K562 (cell line): ENCODE measurements around the gene LIPF. TPM values are rescaled to one million over a fixed set of nuclear protein-coding genes. Genes with fewer than 3 reads are reported as not detected.

ENCODE experiments used
- FOXJ2 ChIP-seq: fragments of 200-800 bp; sonication (Bioruptor generic); IDR thresholded peaks from 2 replicates; pipeline ENCODE4 v1.6.1; 2016; ENCODE audit warnings: missing genetic modification characterization, missing compliant biosample characterization
- NFE2 ChIP-seq: IDR thresholded peaks from 2 replicates; pipeline ENCODE4 v1.6.1; 2014; ENCODE audit warnings: antibody characterized with exemption, low read depth
- SMARCE1 ChIP-seq: fragments of 450-650 bp; IDR thresholded peaks from 2 replicates; pipeline ENCODE4 v1.7.1; 2016; ENCODE audit warnings: mild to moderate bottlenecking
- TAF15 ChIP-seq: fragments of 200-400 bp; formaldehyde crosslinking; IDR thresholded peaks from 2 replicates; pipeline ENCODE4 v1.6.1; 2017; ENCODE audit warnings: mild to moderate bottlenecking, low read depth, low read length, moderate library complexity
- YBX1 ChIP-seq: fragments of 450-650 bp; IDR thresholded peaks from 2 replicates; pipeline ENCODE4 v1.7.1; 2016; ENCODE audit warnings: mild to moderate bottlenecking
- ZBTB12 ChIP-seq: fragments of 250-450 bp; sonication (Bioruptor Pico); IDR thresholded peaks from 2 replicates; pipeline ENCODE4 v1.4.0; 2020
- ZNF212 ChIP-seq: fragments of 450-650 bp; formaldehyde crosslinking; IDR thresholded peaks from 2 replicates; pipeline ENCODE4 v1.4.0; 2020; ENCODE audit warnings: mild to moderate bottlenecking
- polyA plus RNA-seq, 8 experiments: library from polyadenylated mRNA; depleted of rRNA in 4 of 8; stranded (reverse) in 5 of 8; unstranded in 3 of 8; fragments of >200 nt; fragmentation: Nextera tagmentation in 2 of 8; fragmentation: Illumina TruSeq in 1 of 8; extraction: Ambion mirVana in 2 of 8; extraction: Trizol in 1 of 8; gene quantifications; 2 replicates each; pipeline versions ENCODE4 v1.2.1 to v1.2.3, GENCODE V29; 2011 to 2014; ENCODE audit warnings: inconsistent platforms in 1 of 8, missing spikeins in 1 of 8
- total RNA-seq, 7 experiments: library from RNA; depleted of rRNA in 6 of 7; stranded (reverse); fragments of >200 nt in 6 of 7; fragmentation: Illumina TruSeq in 2 of 7; extraction: Trizol in 2 of 7; gene quantifications; 2 replicates each; pipeline versions ENCODE4 v1.2.1 to v1.2.3, GENCODE V29; 2011 to 2021; ENCODE audit warnings: low replicate concordance in 1 of 7
- TF ChIP-seq, protein P1 (sequence below), 2 experiments: fragments of 450-650 bp; IDR thresholded peaks; 2 replicates each; pipeline ENCODE4 v1.6.1; 2016; ENCODE audit warnings: mild to moderate bottlenecking in 2 of 2, borderline replicate concordance in 1 of 2, low read depth in 1 of 2, moderate library complexity in 1 of 2

Gene LIPF
- total and polyA plus RNA-seq, 9 of the 15 experiments (the other 6 are each of a cell fraction or from before 2014, with no cell fraction given): not detected

DNA sequence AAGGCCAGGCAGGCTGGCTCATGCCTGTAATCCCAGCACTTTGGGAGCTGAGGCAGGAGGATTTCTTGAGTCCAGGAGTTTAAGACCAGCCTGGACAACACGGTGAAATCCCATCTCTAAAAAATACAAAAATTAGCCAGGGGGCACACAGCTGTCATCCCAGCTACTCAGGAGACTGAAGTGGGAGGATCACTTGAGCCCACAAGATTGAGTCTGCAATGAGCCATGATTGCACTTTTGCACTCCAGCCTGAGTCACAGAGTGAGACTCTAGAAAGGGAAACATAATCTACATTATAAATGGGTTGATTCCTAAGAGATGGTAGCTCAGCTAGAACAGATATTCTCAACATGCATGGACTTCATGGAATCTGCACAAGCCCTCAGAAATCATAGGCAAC, 6.3 kb upstream of the LIPF start (continued):
- TF ChIP-seq, protein P1, sequence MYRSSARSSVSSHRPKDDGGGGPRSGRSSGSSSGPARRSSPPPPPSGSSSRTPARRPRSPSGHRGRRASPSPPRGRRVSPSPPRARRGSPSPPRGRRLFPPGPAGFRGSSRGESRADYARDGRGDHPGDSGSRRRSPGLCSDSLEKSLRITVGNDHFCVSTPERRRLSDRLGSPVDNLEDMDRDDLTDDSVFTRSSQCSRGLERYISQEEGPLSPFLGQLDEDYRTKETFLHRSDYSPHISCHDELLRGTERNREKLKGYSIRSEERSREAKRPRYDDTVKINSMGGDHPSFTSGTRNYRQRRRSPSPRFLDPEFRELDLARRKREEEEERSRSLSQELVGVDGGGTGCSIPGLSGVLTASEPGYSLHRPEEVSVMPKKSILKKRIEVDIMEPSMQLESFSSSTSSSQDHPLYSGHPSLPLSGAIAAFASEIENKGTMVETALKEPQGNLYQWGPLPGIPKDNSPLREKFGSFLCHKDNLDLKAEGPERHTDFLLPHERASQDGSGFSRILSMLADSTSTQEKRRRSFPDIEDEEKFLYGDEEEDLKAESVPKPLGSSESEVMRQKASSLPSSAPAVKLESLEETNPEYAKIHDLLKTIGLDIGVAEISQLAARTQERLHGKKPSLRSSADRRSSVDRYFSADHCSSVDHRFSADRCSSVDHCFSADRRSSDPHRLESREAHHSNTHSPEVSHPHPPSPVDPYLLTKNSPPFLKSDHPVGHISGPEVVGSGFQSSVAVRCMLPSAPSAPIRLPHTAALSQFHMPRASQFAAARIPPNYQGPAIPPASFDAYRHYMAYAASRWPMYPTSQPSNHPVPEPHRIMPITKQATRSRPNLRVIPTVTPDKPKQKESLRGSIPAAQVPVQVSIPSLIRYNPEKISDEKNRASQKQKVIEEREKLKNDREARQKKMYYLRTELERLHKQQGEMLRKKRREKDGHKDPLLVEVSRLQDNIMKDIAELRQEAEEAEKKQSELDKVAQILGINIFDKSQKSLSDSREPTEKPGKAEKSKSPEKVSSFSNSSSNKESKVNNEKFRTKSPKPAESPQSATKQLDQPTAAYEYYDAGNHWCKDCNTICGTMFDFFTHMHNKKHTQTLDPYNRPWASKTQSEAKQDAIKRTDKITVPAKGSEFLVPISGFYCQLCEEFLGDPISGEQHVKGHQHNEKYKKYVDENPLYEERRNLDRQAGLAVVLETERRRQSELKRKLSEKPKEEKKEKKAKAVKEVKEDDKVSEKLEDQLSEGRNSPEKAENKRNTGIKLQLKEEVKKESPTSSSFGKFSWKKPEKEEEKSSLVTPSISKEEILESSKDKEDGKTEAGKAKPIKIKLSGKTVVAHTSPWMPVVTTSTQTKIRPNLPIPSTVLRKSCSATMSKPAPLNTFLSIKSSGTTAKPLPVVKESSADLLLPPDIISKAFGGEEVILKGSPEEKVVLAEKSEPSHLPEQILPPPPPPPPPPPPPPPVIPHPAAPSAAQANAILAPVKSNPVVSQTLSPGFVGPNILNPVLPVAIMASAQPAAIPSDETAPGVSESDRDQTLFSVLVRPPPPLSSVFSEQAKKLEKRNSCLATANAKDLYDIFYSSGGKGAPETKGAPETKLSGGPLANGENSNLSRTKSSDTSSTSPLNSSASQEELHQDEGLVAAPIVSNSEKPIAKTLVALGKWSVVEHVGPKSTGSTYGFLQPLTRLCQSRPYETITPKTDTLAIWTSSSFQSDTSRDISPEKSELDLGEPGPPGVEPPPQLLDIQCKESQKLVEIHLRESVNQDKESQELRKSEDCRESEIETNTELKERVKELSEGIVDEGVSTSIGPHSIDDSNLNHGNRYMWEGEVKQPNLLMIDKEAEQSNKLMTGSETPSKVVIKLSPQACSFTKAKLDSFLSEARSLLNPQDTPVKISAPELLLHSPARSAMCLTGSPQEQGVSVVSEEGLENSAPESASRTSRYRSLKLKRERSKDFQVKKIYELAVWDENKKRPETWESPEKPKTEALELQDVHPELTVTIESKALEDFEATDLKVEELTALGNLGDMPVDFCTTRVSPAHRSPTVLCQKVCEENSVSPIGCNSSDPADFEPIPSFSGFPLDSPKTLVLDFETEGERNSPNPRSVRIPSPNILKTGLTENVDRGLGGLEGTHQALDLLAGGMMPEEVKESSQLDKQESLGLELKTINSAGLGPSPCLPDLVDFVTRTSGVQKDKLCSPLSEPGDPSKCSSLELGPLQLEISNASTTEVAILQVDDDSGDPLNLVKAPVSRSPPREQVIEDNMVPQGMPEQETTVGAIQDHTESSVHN (IDR thresholded peaks at IDR 0.05; ENCODE audit: borderline replicate concordance in 1 of 2, low read depth in 1 of 2): no peak
- TF ChIP-seq YBX1 (no peak), NFE2 (no peak), TAF15 (no peak), FOXJ2 (tag) (no peak), ZNF212 (no peak), ZBTB12 (CRISPR knock-in tag) (no peak), SMARCE1 (no peak)
